GM21529 (cell line): ENCODE results near the gene ROCK2.
A peak's percentile ranks its signal among the peaks of the same experiment; 100 is the strongest.
"Not testable (repeated sequence)": the region's sequence is repeated elsewhere in the genome, so short reads cannot be mapped to it uniquely, and the experiment has no call there.

Experiments
- ATAC-seq: cut with Tn5 transposase; IDR thresholded peaks from one replicate; pipeline ENCODE4 v1.9.1; 2021; ENCODE audit not compliant: unreplicated experiment

Gene ROCK2

GRCh38 chr2:11196246-11196645, 148.2 kb downstream of the ROCK2 start:
- ATAC-seq: no peak

- no peak for ATAC-seq
These were observed 156.7 kb downstream of the ROCK2 start for GRCh38 chr2:11187731-11188130.

- ATAC-seq: no peak
These were observed 157.3 kb downstream of the ROCK2 start for GRCh38 chr2:11187083-11187619.

GRCh38 chr2:11186145-11186544, 158.3 kb downstream of the ROCK2 start:
- ATAC-seq: no peak

GRCh38 chr2:11182951-11183350, 161.5 kb downstream of the ROCK2 start:
- ATAC-seq: no peak

GRCh38 chr2:11180653-11181052, 163.8 kb downstream of the ROCK2 start:
- ATAC-seq: no peak

GRCh38 chr2:11179899-11180298, 164.5 kb downstream of the ROCK2 start:
- no peak for ATAC-seq

- no peak for ATAC-seq
These were observed 165.2 kb downstream of the ROCK2 start for GRCh38 chr2:11179196-11179595.

GRCh38 chr2:11177871-11178690, 166.4 kb downstream of the ROCK2 start:
- no peak for ATAC-seq

GRCh38 chr2:11175293-11175795, 169.1 kb downstream of the ROCK2 start:
- ATAC-seq: no peak

- no peak for ATAC-seq
These were observed 170.2 kb downstream of the ROCK2 start for GRCh38 chr2:11174222-11174621.

- ATAC-seq: no peak
These were observed 175.1 kb downstream of the ROCK2 start for GRCh38 chr2:11169333-11169732.

GRCh38 chr2:11168488-11168887, 175.9 kb downstream of the ROCK2 start:
- no peak for ATAC-seq

GRCh38 chr2:11166476-11166875, 178.0 kb downstream of the ROCK2 start:
- ATAC-seq: no peak

- not testable (repeated sequence) for ATAC-seq
These were observed 179.4 kb downstream of the ROCK2 start for GRCh38 chr2:11165046-11165445.

GRCh38 chr2:11163439-11164317, 180.8 kb downstream of the ROCK2 start:
- ATAC-seq: no peak

- no peak for ATAC-seq
These were observed 182.7 kb downstream of the ROCK2 start for GRCh38 chr2:11161747-11162146.

- peak; percentile 67 for ATAC-seq
These were observed 183.5 kb downstream of the ROCK2 start for GRCh38 chr2:11160731-11161455.

- ATAC-seq: no peak
These were observed 184.2 kb downstream of the ROCK2 start for GRCh38 chr2:11160256-11160655.

- no peak for ATAC-seq
These were observed 184.8 kb downstream of the ROCK2 start for GRCh38 chr2:11159574-11160170.
